H1 (cell line): ENCODE measurements around the gene MBP. TPM values are rescaled to one million over a fixed set of nuclear protein-coding genes. Genes with fewer than 3 reads are reported as not detected.
A peak's percentile ranks its signal among the peaks of the same experiment; 100 is the strongest.

ENCODE experiments used
- CTCF ChIA-PET: fragments of 300-600 bp; sonication (Branson Sonifier 250); formaldehyde crosslinking; loops from one replicate; lab custom pipeline; 2021; ENCODE audit not compliant: partially characterized antibody; lab: Charles Lee
- POLR2A ChIA-PET: fragments of 300-600 bp; sonication (Branson Sonifier 250); formaldehyde crosslinking; loops from one replicate; lab custom pipeline; 2021; ENCODE audit warnings: inconsistent platforms; ENCODE audit not compliant: partially characterized antibody; lab: Charles Lee
- DNase-seq, 2 experiments: peaks; one replicate each; pipeline versions ENCODE4 v3.0.0 to v3.0.0-alpha.2; 2010 to 2022; ENCODE audit warnings: low spot score in 2 of 2, low read depth in 1 of 2, mixed read lengths in 1 of 2
- FAIRE-seq: peaks from 2 replicates; lab custom pipeline; 2011; peaks lifted over from hg19 to GRCh38; lab: Jason Lieb, UNC
- H2AFZ ChIP-seq: 2 replicates; pipeline ENCODE4 v1.8.1; 2012; ENCODE audit warnings: low read length, inconsistent platforms
- H2AK5ac ChIP-seq: 2 replicates; pipeline ENCODE4 v1.6.1; 2013; ENCODE audit warnings: low read depth, low read length
- H2BK120ac ChIP-seq: replicated peaks from 2 replicates; pipeline ENCODE3; 2013; ENCODE audit warnings: low read depth, low read length, inconsistent platforms
- H2BK12ac ChIP-seq: 2 replicates; pipeline ENCODE4 v1.6.1; 2013; ENCODE audit warnings: low read depth, low read length
- H2BK15ac ChIP-seq: 2 replicates; pipeline ENCODE4 v1.6.1; 2013; ENCODE audit warnings: low read length
- H2BK20ac ChIP-seq: 2 replicates; pipeline ENCODE4 v1.6.1; 2013; ENCODE audit warnings: low read length
- H2BK5ac ChIP-seq: 2 replicates; pipeline ENCODE4 v1.6.1; 2013; ENCODE audit warnings: low read depth, low read length
- H3K14ac ChIP-seq: 2 replicates; pipeline ENCODE4 v1.6.1; 2013; ENCODE audit warnings: inconsistent platforms; ENCODE audit not compliant: insufficient read length
- H3K18ac ChIP-seq: 2 replicates; pipeline ENCODE4 v1.6.1; 2013; ENCODE audit warnings: low read length; ENCODE audit errors: extremely low read depth
- H3K23ac ChIP-seq: 2 replicates; pipeline ENCODE4 v1.6.1; 2013; ENCODE audit warnings: inconsistent platforms; ENCODE audit not compliant: insufficient read length
- H3K23me2 ChIP-seq: 2 replicates; pipeline ENCODE4 v1.6.1; 2013; ENCODE audit warnings: low read depth, low read length
- H3K27ac ChIP-seq: 2 replicates; pipeline ENCODE4 v1.6.1; 2011; ENCODE audit warnings: low read depth, low read length, inconsistent platforms
- H3K27me3 ChIP-seq, 4 experiments: replicated peaks in 1 of 4; 1 replicate in 1 of 4; 2 replicates in 3 of 4; pipeline versions ENCODE4 v1.6.1 to v1.8.1; 2011 to 2013; ENCODE audit warnings: low read length in 3 of 4, mild to moderate bottlenecking in 3 of 4, inconsistent platforms in 2 of 4, mixed read lengths in 2 of 4, moderate library complexity in 1 of 4; ENCODE audit not compliant: control insufficient read depth in 3 of 4, insufficient read depth in 3 of 4; ENCODE audit errors: extremely low read depth in 1 of 4
- H3K36me3 ChIP-seq, 4 experiments: 2 replicates each; pipeline versions ENCODE4 v1.6.1 to v1.8.1; 2011 to 2013; ENCODE audit warnings: mild to moderate bottlenecking in 4 of 4, low read length in 3 of 4, moderate library complexity in 2 of 4, control low read depth in 1 of 4, inconsistent platforms in 1 of 4; ENCODE audit not compliant: insufficient read depth in 4 of 4, control insufficient read depth in 2 of 4
- H3K4ac ChIP-seq: replicated peaks from 2 replicates; pipeline ENCODE3; 2013; ENCODE audit warnings: low read length, low read depth, mixed read lengths, inconsistent platforms; ENCODE audit not compliant: insufficient read length
- H3K4me1 ChIP-seq, 4 experiments: replicated peaks in 1 of 4; 1 replicate in 1 of 4; 2 replicates in 3 of 4; pipeline versions ENCODE4 v1.6.1 to v1.8.1; 2011 to 2013; ENCODE audit warnings: low read length in 3 of 4, inconsistent platforms in 2 of 4, mixed read lengths in 1 of 4; ENCODE audit not compliant: insufficient read depth in 4 of 4, control insufficient read depth in 3 of 4
- H3K4me2 ChIP-seq, 2 experiments: 2 replicates each; pipeline versions ENCODE4 v1.6.1 to v1.8.1; 2011 to 2013; ENCODE audit warnings: low read depth in 2 of 2, low read length in 2 of 2, control low read depth in 1 of 2, inconsistent platforms in 1 of 2, mild to moderate bottlenecking in 1 of 2; ENCODE audit not compliant: insufficient read depth in 1 of 2
- H3K4me3 ChIP-seq, 4 experiments: fragments of 200-600, 300-600 bp in 1 of 4; sonication (generic), shearing (Covaris generic), sonication (Bioruptor Twin) in 1 of 4; 2 replicates each; pipeline versions ENCODE4 v1.5.1 to v1.8.1; 2011 to 2016; ENCODE audit warnings: low read length in 4 of 4, low read depth in 3 of 4, control low read depth in 2 of 4, inconsistent platforms in 2 of 4, mild to moderate bottlenecking in 2 of 4, mixed read lengths in 1 of 4, moderate library complexity in 1 of 4; ENCODE audit not compliant: insufficient read depth in 2 of 4; ENCODE audit errors: extremely low read depth in 1 of 4
- H3K56ac ChIP-seq: replicated peaks from 2 replicates; pipeline ENCODE3; 2013; ENCODE audit warnings: low read depth, mild to moderate bottlenecking, mixed read lengths, low read length, inconsistent platforms; ENCODE audit not compliant: insufficient read length
- H3K79me1 ChIP-seq: 2 replicates; pipeline ENCODE4 v1.6.1; 2013; ENCODE audit warnings: low read depth, low read length, control low read depth
- H3K79me2 ChIP-seq, 2 experiments: 2 replicates each; pipeline versions ENCODE4 v1.6.1 to v1.8.1; 2012 to 2013; ENCODE audit warnings: low read length in 2 of 2, mild to moderate bottlenecking in 2 of 2, inconsistent platforms in 1 of 2; ENCODE audit not compliant: insufficient read depth in 2 of 2, control insufficient read depth in 1 of 2
- H3K9ac ChIP-seq, 4 experiments: replicated peaks in 1 of 4; 1 replicate in 1 of 4; 2 replicates in 3 of 4; pipeline versions ENCODE4 v1.6.1 to v1.8.1; 2011 to 2013; ENCODE audit warnings: low read depth in 3 of 4, low read length in 3 of 4, control low read depth in 2 of 4, mild to moderate bottlenecking in 2 of 4, moderate library complexity in 2 of 4, inconsistent platforms in 1 of 4; ENCODE audit errors: extremely low read depth in 1 of 4
- H3K9me3 ChIP-seq, 2 experiments: 2 replicates each; pipeline versions ENCODE4 v1.6.1 to v1.8.1; 2012 to 2013; ENCODE audit warnings: mild to moderate bottlenecking in 2 of 2, moderate library complexity in 2 of 2, control low read depth in 1 of 2, inconsistent platforms in 1 of 2, low read depth in 1 of 2, low read length in 1 of 2, mixed read lengths in 1 of 2; ENCODE audit not compliant: insufficient read depth in 2 of 2
- H4K20me1 ChIP-seq, 2 experiments: replicated peaks in 1 of 2; 2 replicates each; pipeline versions ENCODE3 to v1.8.1; 2011 to 2013; ENCODE audit warnings: inconsistent platforms in 2 of 2, low read length in 2 of 2, mild to moderate bottlenecking in 1 of 2; ENCODE audit not compliant: insufficient read depth in 2 of 2, control insufficient read depth in 1 of 2
- H4K5ac ChIP-seq: 2 replicates; pipeline ENCODE4 v1.6.1; 2013; ENCODE audit warnings: low read length, low read depth, mixed read lengths, inconsistent platforms; ENCODE audit not compliant: insufficient read length
- H4K8ac ChIP-seq: 2 replicates; pipeline ENCODE4 v1.8.0; 2013; ENCODE audit warnings: mild to moderate bottlenecking, moderate library complexity, low read length, inconsistent platforms; ENCODE audit not compliant: insufficient read depth; ENCODE audit errors: extremely low read depth
- H4K91ac ChIP-seq: replicated peaks from 2 replicates; pipeline ENCODE3; 2013; ENCODE audit warnings: low read length, mixed read lengths, inconsistent platforms; ENCODE audit not compliant: insufficient read length
- SIX5 ChIP-seq: IDR thresholded peaks from 2 replicates; pipeline ENCODE4 v1.6.1; 2011; ENCODE audit warnings: mild to moderate bottlenecking, low read depth, low read length
- WGBS, 2 experiments: shearing (Covaris generic) in 1 of 2; methylation state at CpG; one replicate each; pipeline versions ENCODE4 v1.1.6 to v1.1.7; 2013 to 2015; ENCODE audit warnings: low lambda C conversion rate in 2 of 2, mixed read lengths in 2 of 2, inconsistent platforms in 1 of 2, low coverage in 1 of 2, missing lambda C conversion rate in 1 of 2; ENCODE audit not compliant: insufficient replicate concordance in 2 of 2, insufficient coverage in 1 of 2, insufficient read length in 1 of 2; ENCODE audit errors: extremely low coverage in 1 of 2, missing lambda C conversion rate in 1 of 2; 5-methylcytosine and 5-hydroxymethylcytosine counted together
- polyA plus RNA-seq, 7 experiments: library from polyadenylated mRNA; depleted of rRNA in 3 of 7; stranded (reverse) in 5 of 7; unstranded in 2 of 7; fragments of >200 nt in 5 of 7; fragments of 200-250 nt in 2 of 7; gene quantifications; 1 replicate in 5 of 7; 2 replicates in 1 of 7; 4 replicates in 1 of 7; pipeline versions ENCODE4 v1.2.1 to v1.2.3, GENCODE V29; 2011 to 2013; ENCODE audit warnings: missing spikeins in 2 of 7, mixed read lengths in 2 of 7
- total RNA-seq: library from RNA; stranded (reverse); fragmentation: NEBNext Ultra II Directional; extraction: Animal tissue kit (Norgen Biotek cat#: 25700); gene quantifications from 2 replicates; pipeline ENCODE4 v1.2.1, GENCODE V29; 2021
- TF ChIP-seq, protein P1 (sequence below): IDR thresholded peaks from 2 replicates; pipeline ENCODE4 v1.6.1; 2012; ENCODE audit warnings: inconsistent platforms

Gene MBP
- total and polyA plus RNA-seq, 2 of the 8 experiments (the other 6 are each of a cell fraction or from before 2014, with no cell fraction given), result 7.7 to 19.2 TPM

DNA sequence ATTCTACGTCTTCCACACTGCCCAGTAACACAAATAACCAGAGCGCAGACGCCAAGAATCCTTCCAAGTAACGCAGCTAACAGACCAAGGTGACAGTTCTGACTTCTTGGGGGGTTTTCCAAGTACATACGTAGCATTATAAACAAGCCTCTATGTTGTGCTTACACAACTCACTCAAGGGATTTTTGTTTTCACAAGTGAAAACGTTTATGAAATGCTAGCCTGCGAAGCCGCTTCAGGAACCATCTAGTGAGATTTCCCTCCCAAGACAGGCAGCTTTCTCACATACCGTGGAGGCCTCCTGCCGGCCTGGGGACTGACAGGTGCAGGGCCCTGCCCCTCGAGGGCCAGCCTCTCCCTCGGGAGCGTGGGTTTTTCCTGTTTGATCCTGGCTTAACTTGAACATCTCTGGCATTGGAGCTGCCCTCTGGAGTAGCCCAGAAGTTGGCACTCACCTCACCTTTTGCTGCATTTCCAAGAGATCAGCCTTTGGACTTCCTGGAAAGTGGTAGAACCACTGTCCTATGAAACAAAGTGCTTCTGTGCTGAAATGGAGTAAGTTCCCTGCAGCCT, 151.1 kb downstream of the MBP start:
- H3K23me2 ChIP-seq, result no peaks in the 10 kb centered on the region
- H2BK12ac ChIP-seq, result no peak overlapping the region
- H3K4ac ChIP-seq, result no peak overlapping the region
- H3K79me1 ChIP-seq, result no peaks in the 10 kb centered on the region
- no peak overlapping the region for H2BK20ac ChIP-seq
- H2AK5ac ChIP-seq, result no peak overlapping the region
- peaks cover 0 to 20% (median 11%) of the 10 kb centered on the region in 4 experiments for H3K4me1 ChIP-seq
- no peak overlapping the region for H3K4me3 ChIP-seq
- no peaks in the 10 kb centered on the region for H3K27me3 ChIP-seq
- FAIRE-seq (peak; percentile 42), DNase-seq (peak in 1 of 2 experiments; percentile 50)
- H4K5ac ChIP-seq, result no peak overlapping the region
- H3K4me2 ChIP-seq, result no peak overlapping the region; a peak in 1 of 4 replicates
- H2BK15ac ChIP-seq, result no peak overlapping the region
- H3K14ac ChIP-seq, result no peak overlapping the region
- no peak overlapping the region for H2BK120ac ChIP-seq
- no peak overlapping the region for H4K91ac ChIP-seq
- ChIA-PET CTCF (interaction anchor here (0.6 to 13.3 kb wide), 14 partner anchors 10 to 670 kb away, joined by 3 to 188 read pairs (median 4); no protein-coding TSS in a partner anchor), POLR2A (interaction anchor here (1.6 kb wide), 1 partner anchor 14 kb away, joined by 10 read pairs; no protein-coding TSS in a partner anchor)
- H3K27ac ChIP-seq, result no peak overlapping the region
- H2BK5ac ChIP-seq, result no peak overlapping the region
- no peaks in the 10 kb centered on the region for H3K9me3 ChIP-seq
- H3K9ac ChIP-seq, result no peak overlapping the region
- H4K8ac ChIP-seq, result no peak overlapping the region
- no peaks in the 10 kb centered on the region for H4K20me1 ChIP-seq
- no peak overlapping the region for H3K56ac ChIP-seq
- no peaks in the 10 kb centered on the region for H3K79me2 ChIP-seq
- H3K23ac ChIP-seq, result no peak overlapping the region
- H3K36me3 ChIP-seq, result no peaks in the 10 kb centered on the region
- no peak overlapping the region for H3K18ac ChIP-seq
- TF ChIP-seq SIX5, result no peak
- TF ChIP-seq, protein P1, sequence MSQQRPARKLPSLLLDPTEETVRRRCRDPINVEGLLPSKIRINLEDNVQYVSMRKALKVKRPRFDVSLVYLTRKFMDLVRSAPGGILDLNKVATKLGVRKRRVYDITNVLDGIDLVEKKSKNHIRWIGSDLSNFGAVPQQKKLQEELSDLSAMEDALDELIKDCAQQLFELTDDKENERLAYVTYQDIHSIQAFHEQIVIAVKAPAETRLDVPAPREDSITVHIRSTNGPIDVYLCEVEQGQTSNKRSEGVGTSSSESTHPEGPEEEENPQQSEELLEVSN, result peak; percentile 47; the same call in 1 of the 2 replicates
- WGBS, 2 experiments, result 77% methylated on average over 13 of the region's 13 CpGs; no CpG with 5 or more reads in 1 of the 2 experiments
- no peak overlapping the region for H2AFZ ChIP-seq
